DND-41 (cell line): ENCODE results near the gene AMN1.

Experiments used
- EZH2 ChIP-seq: IDR thresholded peaks from 3 replicates; pipeline ENCODE4 v1.6.1; 2012; ENCODE audit warnings: borderline replicate concordance, low read depth, mild to moderate bottlenecking, moderate library complexity, low read length, inconsistent platforms; ENCODE audit not compliant: severe bottlenecking
- TF ChIP-seq, protein P1 (sequence below): IDR thresholded peaks from 2 replicates; pipeline ENCODE4 v1.5.1; 2012; ENCODE audit warnings: borderline replicate concordance, low read length, moderate library complexity, mild to moderate bottlenecking; ENCODE audit not compliant: poor library complexity, severe bottlenecking; ENCODE audit errors: extremely low read depth

DNA sequence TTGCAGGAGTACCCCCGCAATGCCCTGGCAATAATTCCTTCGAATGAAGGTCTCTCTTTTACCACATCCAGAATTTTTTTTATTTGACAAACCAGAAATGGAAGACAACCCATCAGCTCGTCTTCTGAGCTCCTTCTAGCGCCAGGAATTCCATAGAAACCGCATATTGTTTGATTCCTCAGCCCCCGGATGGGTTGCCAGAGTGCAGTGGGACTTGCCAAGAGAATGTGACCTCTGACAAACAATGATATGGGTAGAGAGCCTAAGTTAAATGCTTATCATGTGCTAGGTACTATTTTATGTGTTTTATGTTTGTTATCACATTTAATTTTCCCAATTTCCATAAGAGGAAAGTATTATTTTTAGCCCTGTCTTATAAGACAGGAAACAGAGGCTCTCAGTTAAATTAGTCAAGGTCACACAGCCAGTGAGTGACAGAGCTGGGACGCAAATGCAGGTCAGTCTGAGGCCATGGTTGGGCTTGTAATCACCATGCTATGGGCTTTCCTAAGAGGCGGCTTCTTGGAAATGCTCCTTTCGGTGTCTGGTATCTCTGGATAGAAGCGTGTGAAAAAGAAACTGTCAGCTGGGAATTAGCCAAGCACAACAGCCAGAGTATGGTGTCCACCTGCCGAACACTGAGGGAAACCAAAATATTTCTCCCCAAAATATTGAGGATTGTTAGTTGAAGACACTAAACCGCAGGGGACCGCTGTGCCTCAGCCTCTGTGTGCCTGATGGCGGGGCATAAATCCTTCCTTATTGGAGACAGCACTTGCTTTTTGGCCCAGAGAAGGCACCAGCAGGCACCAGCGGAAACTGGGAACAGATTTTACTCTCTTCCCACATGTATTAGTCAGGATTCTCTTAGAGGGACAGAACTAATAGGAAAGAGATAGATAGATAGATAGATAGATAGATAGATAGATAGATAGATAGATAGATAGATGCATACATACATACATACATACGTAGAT lies 98.8 kb downstream of the AMN1 start:
- TF ChIP-seq, protein P1, sequence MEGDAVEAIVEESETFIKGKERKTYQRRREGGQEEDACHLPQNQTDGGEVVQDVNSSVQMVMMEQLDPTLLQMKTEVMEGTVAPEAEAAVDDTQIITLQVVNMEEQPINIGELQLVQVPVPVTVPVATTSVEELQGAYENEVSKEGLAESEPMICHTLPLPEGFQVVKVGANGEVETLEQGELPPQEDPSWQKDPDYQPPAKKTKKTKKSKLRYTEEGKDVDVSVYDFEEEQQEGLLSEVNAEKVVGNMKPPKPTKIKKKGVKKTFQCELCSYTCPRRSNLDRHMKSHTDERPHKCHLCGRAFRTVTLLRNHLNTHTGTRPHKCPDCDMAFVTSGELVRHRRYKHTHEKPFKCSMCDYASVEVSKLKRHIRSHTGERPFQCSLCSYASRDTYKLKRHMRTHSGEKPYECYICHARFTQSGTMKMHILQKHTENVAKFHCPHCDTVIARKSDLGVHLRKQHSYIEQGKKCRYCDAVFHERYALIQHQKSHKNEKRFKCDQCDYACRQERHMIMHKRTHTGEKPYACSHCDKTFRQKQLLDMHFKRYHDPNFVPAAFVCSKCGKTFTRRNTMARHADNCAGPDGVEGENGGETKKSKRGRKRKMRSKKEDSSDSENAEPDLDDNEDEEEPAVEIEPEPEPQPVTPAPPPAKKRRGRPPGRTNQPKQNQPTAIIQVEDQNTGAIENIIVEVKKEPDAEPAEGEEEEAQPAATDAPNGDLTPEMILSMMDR: no peak
- TF ChIP-seq EZH2: no peak
